ENCODE measurements around the gene HPSE.

The HPSE gene

GRCh38 chr4:83360018-83360417 is 25.4 kb upstream of the HPSE start:
- Histone ChIP-seq H3K27me3 (ENCODE audit: insufficient read depth, low read length) (no peaks in the 10 kb centered on the region), H3K36me3 (ENCODE audit: insufficient read depth, low read length) (no peaks in the 10 kb centered on the region), H2AFZ (ENCODE audit: low read depth, low read length) (no peak overlapping the region), H3K4me3 (ENCODE audit: low read length) (no peak overlapping the region), H3K9me3 (ENCODE audit: low read length) (no peaks in the 10 kb centered on the region), H3K4me1 (ENCODE audit: insufficient read depth, low read length) (peaks cover 5% of the 10 kb centered on the region)

GRCh38 chr4:83358410-83358809 is 23.8 kb upstream of the HPSE start:
- Histone ChIP-seq H3K27me3 (ENCODE audit: insufficient read depth, low read length) (no peaks in the 10 kb centered on the region), H3K9me3 (ENCODE audit: low read length) (no peaks in the 10 kb centered on the region)

GRCh38 chr4:83356899-83357661 is 22.4 kb upstream of the HPSE start:
- Histone ChIP-seq H3K27me3 (ENCODE audit: insufficient read depth, low read length) (no peaks in the 10 kb centered on the region), H3K9me3 (ENCODE audit: low read length) (no peaks in the 10 kb centered on the region), H3K4me1 (ENCODE audit: insufficient read depth, low read length) (peaks cover 5% of the 10 kb centered on the region), H2AFZ (ENCODE audit: low read depth, low read length) (no peak overlapping the region), H3K36me3 (ENCODE audit: insufficient read depth, low read length) (no peaks in the 10 kb centered on the region), H3K4me3 (ENCODE audit: low read length) (no peak overlapping the region)

More at GRCh38 chr4:83358410-83358809, 23.8 kb upstream of the HPSE start:
- no peaks in the 10 kb centered on the region for H3K36me3 ChIP-seq (ENCODE audit: insufficient read depth, low read length)
- H3K4me1 ChIP-seq (ENCODE audit: insufficient read depth, low read length) = peaks cover 5% of the 10 kb centered on the region
- H2AFZ ChIP-seq (ENCODE audit: low read depth, low read length) = no peak overlapping the region
- H3K4me3 ChIP-seq (ENCODE audit: low read length) = no peak overlapping the region

- Histone ChIP-seq H3K36me3 (ENCODE audit: insufficient read depth, low read length) (no peaks in the 10 kb centered on the region), H3K9me3 (ENCODE audit: low read length) (no peaks in the 10 kb centered on the region), H3K27me3 (ENCODE audit: insufficient read depth, low read length) (no peaks in the 10 kb centered on the region), H3K4me3 (ENCODE audit: low read length) (no peak overlapping the region), H3K4me1 (ENCODE audit: insufficient read depth, low read length) (peaks cover 5% of the 10 kb centered on the region), H2AFZ (ENCODE audit: low read depth, low read length) (no peak overlapping the region)
Measured at GRCh38 chr4:83353516-83353915, 18.9 kb upstream of the HPSE start.

GRCh38 chr4:83348074-83348473 is 13.4 kb upstream of the HPSE start:
- no peak overlapping the region for H3K4me3 ChIP-seq (ENCODE audit: low read length)
- no peak overlapping the region for H2AFZ ChIP-seq (ENCODE audit: low read depth, low read length)
- no peaks in the 10 kb centered on the region for H3K36me3 ChIP-seq (ENCODE audit: insufficient read depth, low read length)
- no peaks in the 10 kb centered on the region for H3K27me3 ChIP-seq (ENCODE audit: insufficient read depth, low read length)
- no peaks in the 10 kb centered on the region for H3K4me1 ChIP-seq (ENCODE audit: insufficient read depth, low read length)
- H3K9me3 ChIP-seq (ENCODE audit: low read length) = peaks cover 8% of the 10 kb centered on the region

- Histone ChIP-seq H3K4me1 (ENCODE audit: insufficient read depth, low read length) (no peaks in the 10 kb centered on the region), H3K4me3 (ENCODE audit: low read length) (no peak overlapping the region), H3K27me3 (ENCODE audit: insufficient read depth, low read length) (no peaks in the 10 kb centered on the region), H2AFZ (ENCODE audit: low read depth, low read length) (no peak overlapping the region), H3K9me3 (ENCODE audit: low read length) (peaks cover 8% of the 10 kb centered on the region), H3K36me3 (ENCODE audit: insufficient read depth, low read length) (no peaks in the 10 kb centered on the region)
Measured at GRCh38 chr4:83342476-83342875, 7.8 kb upstream of the HPSE start.

GRCh38 chr4:83340692-83341343 is 6.2 kb upstream of the HPSE start:
- H3K9me3 ChIP-seq (ENCODE audit: low read length) = no peaks in the 10 kb centered on the region
- no peaks in the 10 kb centered on the region for H3K4me1 ChIP-seq (ENCODE audit: insufficient read depth, low read length)
- H2AFZ ChIP-seq (ENCODE audit: low read depth, low read length) = no peak overlapping the region
- peaks cover 2% of the 10 kb centered on the region for H3K27me3 ChIP-seq (ENCODE audit: insufficient read depth, low read length)
- no peaks in the 10 kb centered on the region for H3K36me3 ChIP-seq (ENCODE audit: insufficient read depth, low read length)
- no peak overlapping the region for H3K4me3 ChIP-seq (ENCODE audit: low read length)

- no peak overlapping the region for H3K4me3 ChIP-seq (ENCODE audit: low read length)
- H3K27me3 ChIP-seq (ENCODE audit: insufficient read depth, low read length) = peaks cover 15% of the 10 kb centered on the region
- H2AFZ ChIP-seq (ENCODE audit: low read depth, low read length) = no peak overlapping the region
- no peaks in the 10 kb centered on the region for H3K9me3 ChIP-seq (ENCODE audit: low read length)
- H3K4me1 ChIP-seq (ENCODE audit: insufficient read depth, low read length) = peaks cover 2% of the 10 kb centered on the region
- H3K36me3 ChIP-seq (ENCODE audit: insufficient read depth, low read length) = no peaks in the 10 kb centered on the region
Measured at GRCh38 chr4:83339573-83339972, 4.9 kb upstream of the HPSE start.

- Histone ChIP-seq H3K4me3 (ENCODE audit: low read length) (no peak overlapping the region), H3K4me1 (ENCODE audit: insufficient read depth, low read length) (peaks cover 4% of the 10 kb centered on the region), H3K36me3 (ENCODE audit: insufficient read depth, low read length) (no peaks in the 10 kb centered on the region), H3K27me3 (ENCODE audit: insufficient read depth, low read length) (peaks cover 43% of the 10 kb centered on the region), H3K9me3 (ENCODE audit: low read length) (no peaks in the 10 kb centered on the region), H2AFZ (ENCODE audit: low read depth, low read length) (no peak overlapping the region)
Measured at GRCh38 chr4:83335701-83336100, 1.1 kb upstream of the HPSE start.

- Histone ChIP-seq H3K27me3 (ENCODE audit: insufficient read depth, low read length) (peaks cover 61% of the 10 kb centered on the region), H3K4me1 (ENCODE audit: insufficient read depth, low read length) (peaks cover 4% of the 10 kb centered on the region), H3K4me3 (ENCODE audit: low read length) (no peak overlapping the region), H3K9me3 (ENCODE audit: low read length) (no peaks in the 10 kb centered on the region), H3K36me3 (ENCODE audit: insufficient read depth, low read length) (no peaks in the 10 kb centered on the region), H2AFZ (ENCODE audit: low read depth, low read length) (no peak overlapping the region)
Measured at GRCh38 chr4:83331956-83332355, 2.7 kb downstream of the HPSE start.

- peaks cover 54% of the 10 kb centered on the region for H3K27me3 ChIP-seq (ENCODE audit: insufficient read depth, low read length)
- H3K4me1 ChIP-seq (ENCODE audit: insufficient read depth, low read length) = peaks cover 3% of the 10 kb centered on the region
- no peak overlapping the region for H3K4me3 ChIP-seq (ENCODE audit: low read length)
- H3K36me3 ChIP-seq (ENCODE audit: insufficient read depth, low read length) = no peaks in the 10 kb centered on the region
- H2AFZ ChIP-seq (ENCODE audit: low read depth, low read length) = no peak overlapping the region
- no peaks in the 10 kb centered on the region for H3K9me3 ChIP-seq (ENCODE audit: low read length)
Measured at GRCh38 chr4:83329521-83330110, 5.0 kb downstream of the HPSE start.

- no peaks in the 10 kb centered on the region for H3K9me3 ChIP-seq (ENCODE audit: low read length)
- H3K27me3 ChIP-seq (ENCODE audit: insufficient read depth, low read length) = peaks cover 44% of the 10 kb centered on the region
- H3K4me1 ChIP-seq (ENCODE audit: insufficient read depth, low read length) = no peaks in the 10 kb centered on the region
- no peaks in the 10 kb centered on the region for H3K36me3 ChIP-seq (ENCODE audit: insufficient read depth, low read length)
- no peak overlapping the region for H3K4me3 ChIP-seq (ENCODE audit: low read length)
- H2AFZ ChIP-seq (ENCODE audit: low read depth, low read length) = no peak overlapping the region
Measured at GRCh38 chr4:83328521-83329187, 6.0 kb downstream of the HPSE start.

- Histone ChIP-seq H3K4me1 (ENCODE audit: insufficient read depth, low read length) (no peaks in the 10 kb centered on the region), H3K4me3 (ENCODE audit: low read length) (no peak overlapping the region), H3K36me3 (ENCODE audit: insufficient read depth, low read length) (no peaks in the 10 kb centered on the region), H3K9me3 (ENCODE audit: low read length) (no peaks in the 10 kb centered on the region), H3K27me3 (ENCODE audit: insufficient read depth, low read length) (peaks cover 28% of the 10 kb centered on the region), H2AFZ (ENCODE audit: low read depth, low read length) (no peak overlapping the region)
Measured at GRCh38 chr4:83326546-83326945, 8.1 kb downstream of the HPSE start.

Measured in neuron (in vitro differentiated cells).